Measurements from ENCODE around the gene ELAVL4. TPM values are rescaled to one million over a fixed set of nuclear protein-coding genes. Genes with fewer than 3 reads are reported as not detected.

Gene ELAVL4
- total RNA-seq: not detected in 2 replicates

- DNase-seq: no peak
These were observed at the start of gene ELAVL4 for GRCh38 chr1:50108497-50109059. ELAVL4 (plus strand) TSS chr1:50108920; CDS start chr1:50109190, 270 bp downstream.

- no peak for DNase-seq
These were observed 48.4 kb upstream of the ELAVL4 start for GRCh38 chr1:50060279-50060678.

- no peak for DNase-seq
These were observed 41.9 kb upstream of the ELAVL4 start for GRCh38 chr1:50066806-50067205.

GRCh38 chr1:50074931-50075330 is 33.8 kb upstream of the ELAVL4 start:
- DNase-seq: no peak

GRCh38 chr1:50077273-50077672 is 31.4 kb upstream of the ELAVL4 start:
- DNase-seq: no peak

- DNase-seq: no peak
These were observed 27.7 kb upstream of the ELAVL4 start for GRCh38 chr1:50080904-50081586.

- no peak for DNase-seq
These were observed 24.3 kb upstream of the ELAVL4 start for GRCh38 chr1:50084389-50084788.

GRCh38 chr1:50091068-50091467 is 17.7 kb upstream of the ELAVL4 start:
- DNase-seq: no peak

GRCh38 chr1:50095716-50096115 is 13.0 kb upstream of the ELAVL4 start:
- no peak for DNase-seq

GRCh38 chr1:50097021-50097679 is 11.6 kb upstream of the ELAVL4 start:
- no peak for DNase-seq

GRCh38 chr1:50097791-50098190 is 10.9 kb upstream of the ELAVL4 start:
- DNase-seq: no peak

- DNase-seq: no peak
These were observed 10.1 kb upstream of the ELAVL4 start for GRCh38 chr1:50098591-50099021.

GRCh38 chr1:50099654-50100053 is 9.1 kb upstream of the ELAVL4 start:
- no peak for DNase-seq

GRCh38 chr1:50103615-50104081 is 5.1 kb upstream of the ELAVL4 start:
- no peak for DNase-seq

- no peak for DNase-seq
These were observed 3.3 kb upstream of the ELAVL4 start for GRCh38 chr1:50105433-50105832.

- no peak for DNase-seq
These were observed 2.5 kb upstream of the ELAVL4 start for GRCh38 chr1:50106095-50106761.

- no peak for DNase-seq
These were observed 396 bp downstream of the ELAVL4 start for GRCh38 chr1:50109116-50109515.

- no peak for DNase-seq
These were observed 941 bp downstream of the ELAVL4 start for GRCh38 chr1:50109647-50110075.

GRCh38 chr1:50110151-50110550 is 1.4 kb downstream of the ELAVL4 start:
- no peak for DNase-seq

- no peak for DNase-seq
These were observed 1.9 kb downstream of the ELAVL4 start for GRCh38 chr1:50110656-50111055.

GRCh38 chr1:50111503-50111902 is 2.8 kb downstream of the ELAVL4 start:
- no peak for DNase-seq

GRCh38 chr1:50112193-50112592 is 3.5 kb downstream of the ELAVL4 start:
- DNase-seq: no peak

GRCh38 chr1:50123071-50123470 is 14.4 kb downstream of the ELAVL4 start:
- no peak for DNase-seq
